NT2/D1 (cell line): ENCODE results near the gene SUB1.
"Not testable (repeated sequence)": the region's sequence is repeated elsewhere in the genome, so short reads cannot be mapped to it uniquely, and the experiment has no call there.

Experiments
- SUZ12 ChIP-seq: IDR thresholded peaks from 2 replicates; pipeline ENCODE4 v1.6.1; 2011; ENCODE audit not compliant: insufficient read length, insufficient read depth; ENCODE audit errors: extremely low read depth
- YY1 ChIP-seq: IDR thresholded peaks from 2 replicates; pipeline ENCODE4 v1.6.1; 2011; ENCODE audit not compliant: insufficient read length, insufficient read depth
- ZNF274 ChIP-seq: IDR thresholded peaks from 2 replicates; pipeline ENCODE4 v1.6.1; 2011; ENCODE audit warnings: mild to moderate bottlenecking, low read depth, low read length

DNA sequence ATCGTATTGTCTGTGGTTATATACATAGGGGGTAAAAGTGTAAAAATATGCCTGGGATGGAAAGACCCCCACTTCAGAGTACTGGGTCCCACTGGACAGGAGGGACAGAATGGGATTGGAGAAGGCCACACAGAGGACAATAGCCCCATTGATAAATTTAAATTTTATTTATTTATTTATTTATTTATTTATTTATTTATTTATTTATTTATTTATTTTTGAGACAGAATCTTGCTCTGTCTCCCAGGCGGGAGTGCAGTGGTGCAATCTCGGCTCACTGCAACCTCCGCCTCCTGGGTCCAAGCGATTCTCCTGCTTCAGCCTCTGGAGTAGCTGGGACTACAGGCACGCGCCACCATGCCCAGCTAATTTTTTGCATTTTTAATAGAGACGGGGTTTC lies 47.7 kb downstream of the SUB1 start:
- not testable (repeated sequence) for TF ChIP-seq YY1, ZNF274, SUZ12
